Myocyte (in vitro differentiated cells): ENCODE data around the gene CLASP1. TPM values are rescaled to one million over a fixed set of nuclear protein-coding genes. Genes with fewer than 3 reads are reported as not detected.

Experiments used
- DNase-seq: peaks from one replicate; pipeline ENCODE4 v3.0.0-alpha.2; 2012; ENCODE audit warnings: low read depth
- total RNA-seq: library from RNA; depleted of rRNA; stranded (reverse); fragments of >200 nt; gene quantifications from 2 replicates; pipeline ENCODE4 v1.2.3, GENCODE V29; 2014

The CLASP1 gene
- total RNA-seq, 1 donor from 2014 or later, result 43.9 TPM

GRCh38 chr2:121293450-121294325, 355.6 kb downstream of the CLASP1 start:
- DNase-seq, result no peak

- no peak for DNase-seq
These were observed 358.0 kb downstream of the CLASP1 start for GRCh38 chr2:121291251-121291580.

GRCh38 chr2:121289271-121289670, 360.0 kb downstream of the CLASP1 start:
- no peak for DNase-seq

GRCh38 chr2:121288454-121289231, 360.6 kb downstream of the CLASP1 start:
- no peak for DNase-seq

DNA sequence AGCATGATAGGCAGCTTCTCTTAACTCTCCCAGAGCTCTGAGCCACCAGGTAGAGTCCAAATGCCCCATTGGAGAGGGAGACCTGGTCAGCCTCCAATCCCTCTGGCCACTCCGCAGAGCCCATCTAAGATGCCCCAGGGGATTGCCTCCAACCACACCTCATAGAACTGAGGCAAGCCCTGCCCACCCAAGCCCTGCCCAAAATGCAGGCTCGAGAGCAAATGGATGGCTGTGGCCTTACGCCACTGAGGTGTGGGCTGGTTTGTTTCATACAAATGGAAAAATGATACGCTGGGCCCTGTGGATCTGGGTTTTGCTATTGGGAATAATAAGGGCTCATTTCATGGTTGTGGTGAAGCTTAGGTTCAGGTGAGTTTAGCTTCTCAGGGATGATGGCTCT, 361.3 kb downstream of the CLASP1 start:
- no peak for DNase-seq

Other genes starting within 250 kb of the CLASP1 start
- gene RNU4ATAC, start 118.6 kb downstream of the CLASP1 start, total RNA-seq, result not detected in 2 replicates
- gene NIFK, start 87.4 kb upstream of the CLASP1 start, total RNA-seq, result 55.0 and 69.4 TPM in 2 replicates
- gene TSN, start 106.2 kb upstream of the CLASP1 start, total RNA-seq, result 46.4 and 47.2 TPM in 2 replicates